HG03139 (cell line): ENCODE measurements around the gene SPRY4.
"Not testable (repeated sequence)": the region's sequence is repeated elsewhere in the genome, so short reads cannot be mapped to it uniquely, and the experiment has no call there.

ENCODE experiments used
- ATAC-seq: cut with Tn5 transposase; IDR thresholded peaks from one replicate; pipeline ENCODE4 v1.9.1; 2021; ENCODE audit not compliant: unreplicated experiment

SPRY4 gene

GRCh38 chr5:142315096-142315900, 9.5 kb downstream of the SPRY4 start:
- ATAC-seq, result no peak

- no peak for ATAC-seq
These were observed 10.2 kb downstream of the SPRY4 start for GRCh38 chr5:142314606-142315005.

GRCh38 chr5:142314109-142314508, 10.7 kb downstream of the SPRY4 start:
- no peak for ATAC-seq

- ATAC-seq, result no peak
These were observed 11.1 kb downstream of the SPRY4 start for GRCh38 chr5:142313682-142314081.

GRCh38 chr5:142313275-142313674, 11.5 kb downstream of the SPRY4 start:
- ATAC-seq, result no peak

GRCh38 chr5:142312399-142312798, 12.4 kb downstream of the SPRY4 start:
- no peak for ATAC-seq

- ATAC-seq, result no peak
These were observed 13.1 kb downstream of the SPRY4 start for GRCh38 chr5:142311725-142312124.

GRCh38 chr5:142310803-142311202, 14.0 kb downstream of the SPRY4 start:
- ATAC-seq, result no peak

- no peak for ATAC-seq
These were observed 15.0 kb downstream of the SPRY4 start for GRCh38 chr5:142309747-142310318.

GRCh38 chr5:142308358-142308757, 16.5 kb downstream of the SPRY4 start:
- ATAC-seq, result no peak

GRCh38 chr5:142307146-142307890, 17.5 kb downstream of the SPRY4 start:
- ATAC-seq, result no peak

GRCh38 chr5:142306077-142306502, 18.7 kb downstream of the SPRY4 start:
- ATAC-seq, result no peak

- no peak for ATAC-seq
These were observed 19.6 kb downstream of the SPRY4 start for GRCh38 chr5:142305211-142305610.

GRCh38 chr5:142304013-142304701, 20.7 kb downstream of the SPRY4 start:
- no peak for ATAC-seq

- no peak for ATAC-seq
These were observed 21.3 kb downstream of the SPRY4 start for GRCh38 chr5:142303565-142303964.

GRCh38 chr5:142301540-142301939, 23.3 kb downstream of the SPRY4 start:
- ATAC-seq, result no peak

GRCh38 chr5:142300677-142301076, 24.1 kb downstream of the SPRY4 start:
- no peak for ATAC-seq

GRCh38 chr5:142298789-142299188, 26.0 kb downstream of the SPRY4 start:
- ATAC-seq, result no peak

- ATAC-seq, result not testable (repeated sequence)
These were observed 27.0 kb downstream of the SPRY4 start for GRCh38 chr5:142297786-142298185.

GRCh38 chr5:142296914-142297417, 27.9 kb downstream of the SPRY4 start:
- ATAC-seq, result no peak
